Tibial nerve (tissue), 4 donors: ENCODE data around the gene ARX. TPM values are rescaled to one million over a fixed set of nuclear protein-coding genes. Genes with fewer than 3 reads are reported as not detected.
A peak's percentile ranks its signal among the peaks of the same experiment; 100 is the strongest.

ENCODE experiments used
- DNase-seq, 2 donors: peaks; one replicate each; pipeline ENCODE4 v3.0.0-alpha.2; 2019; ENCODE audit warnings: low spot score in 2 of 2
- H3K27ac ChIP-seq, 4 donors: fragments of 200-600 bp; sonication (generic) in 3 of 4; one replicate each; pipeline ENCODE4 v1.5.1; 2017 to 2019; ENCODE audit warnings: mild to moderate bottlenecking in 1 of 4
- H3K27me3 ChIP-seq, 2 donors: fragments of 200-600 bp; sonication (generic) in 1 of 2; one replicate each; pipeline versions ENCODE4 v1.5.1 to v1.6.0; 2017 to 2019
- H3K36me3 ChIP-seq, 3 donors: fragments of 200-600 bp; sonication (generic); one replicate each; pipeline ENCODE4 v1.5.1; 2018 to 2019
- H3K4me1 ChIP-seq, 4 donors: fragments of 200-600 bp; sonication (generic) in 3 of 4; one replicate each; pipeline ENCODE4 v1.5.1; 2017 to 2019
- H3K4me3 ChIP-seq, 4 donors: fragments of 200-600 bp; sonication (generic) in 3 of 4; one replicate each; pipeline ENCODE4 v1.5.1; 2017 to 2019; ENCODE audit warnings: mild to moderate bottlenecking in 1 of 4, moderate library complexity in 1 of 4
- H3K9me3 ChIP-seq, 4 donors: fragments of 200-600 bp; sonication (generic) in 3 of 4; one replicate each; pipeline ENCODE4 v1.5.1; 2017 to 2019
- EP300 ChIP-seq, 2 donors: sonication (generic); formaldehyde crosslinking; IDR thresholded peaks; one replicate each; pipeline ENCODE4 v1.6.1; 2017; ENCODE audit warnings: antibody characterized with exemption in 2 of 2, mild to moderate bottlenecking in 1 of 2
- POLR2A ChIP-seq, 2 donors: fragments of 450-650 bp; IDR thresholded peaks; one replicate each; pipeline ENCODE4 v1.6.1; 2017; ENCODE audit warnings: antibody characterized with exemption in 2 of 2, mild to moderate bottlenecking in 2 of 2, moderate library complexity in 2 of 2
- WGBS, 2 donors: methylation state at CpG; one replicate each; pipeline ENCODE4 v1.1.5; 2018; 5-methylcytosine and 5-hydroxymethylcytosine counted together
- total RNA-seq, 4 donors: library from RNA; depleted of rRNA; stranded (reverse); fragments of >200 nt; gene quantifications; one replicate each; pipeline ENCODE4 v1.1.0, GENCODE V29; 2016
- TF ChIP-seq, protein P1 (sequence below), 5 experiments: fragments of 200-600 bp in 3 of 5; fragments of 450-650 bp in 2 of 5; sonication (generic) in 3 of 5; IDR thresholded peaks; one replicate each; pipeline ENCODE4 v1.5.1; 2016 to 2019; ENCODE audit warnings: antibody characterized with exemption in 5 of 5, mild to moderate bottlenecking in 3 of 5, moderate library complexity in 2 of 5

Gene ARX
- total RNA-seq, 4 donors from 2014 or later = not detected

DNA sequence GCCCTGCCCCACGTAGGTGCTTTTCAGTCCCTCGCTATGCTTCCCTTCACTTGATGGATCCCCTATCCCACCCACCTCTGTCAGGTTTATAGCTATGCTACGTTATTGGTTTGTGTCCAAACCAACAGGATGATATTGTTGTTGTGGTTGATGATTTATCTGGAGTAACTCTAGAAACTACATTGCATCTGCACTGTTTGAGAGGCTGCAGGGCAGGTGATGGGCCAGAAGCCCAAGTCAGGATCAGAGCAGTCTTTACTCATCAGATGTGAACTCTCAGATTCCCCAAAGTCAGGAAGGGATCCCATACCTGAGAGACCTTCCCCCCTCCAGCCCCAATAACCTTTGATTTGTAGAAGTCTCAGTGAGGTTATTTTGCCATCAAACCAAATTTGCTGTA is 34.7 kb downstream of the ARX start:
- 63 to 83% methylated on average over 3 of the region's 3 CpGs for WGBS, 2 donors
- H3K36me3 ChIP-seq = no peaks in the 10 kb centered on the region
- TF ChIP-seq, protein P1, sequence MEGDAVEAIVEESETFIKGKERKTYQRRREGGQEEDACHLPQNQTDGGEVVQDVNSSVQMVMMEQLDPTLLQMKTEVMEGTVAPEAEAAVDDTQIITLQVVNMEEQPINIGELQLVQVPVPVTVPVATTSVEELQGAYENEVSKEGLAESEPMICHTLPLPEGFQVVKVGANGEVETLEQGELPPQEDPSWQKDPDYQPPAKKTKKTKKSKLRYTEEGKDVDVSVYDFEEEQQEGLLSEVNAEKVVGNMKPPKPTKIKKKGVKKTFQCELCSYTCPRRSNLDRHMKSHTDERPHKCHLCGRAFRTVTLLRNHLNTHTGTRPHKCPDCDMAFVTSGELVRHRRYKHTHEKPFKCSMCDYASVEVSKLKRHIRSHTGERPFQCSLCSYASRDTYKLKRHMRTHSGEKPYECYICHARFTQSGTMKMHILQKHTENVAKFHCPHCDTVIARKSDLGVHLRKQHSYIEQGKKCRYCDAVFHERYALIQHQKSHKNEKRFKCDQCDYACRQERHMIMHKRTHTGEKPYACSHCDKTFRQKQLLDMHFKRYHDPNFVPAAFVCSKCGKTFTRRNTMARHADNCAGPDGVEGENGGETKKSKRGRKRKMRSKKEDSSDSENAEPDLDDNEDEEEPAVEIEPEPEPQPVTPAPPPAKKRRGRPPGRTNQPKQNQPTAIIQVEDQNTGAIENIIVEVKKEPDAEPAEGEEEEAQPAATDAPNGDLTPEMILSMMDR (IDR thresholded peaks at IDR 0.05) = no peak
- TF ChIP-seq POLR2A (IDR thresholded peaks at IDR 0.05) (no peak), EP300 (IDR thresholded peaks at IDR 0.05) (no peak)
- H3K27me3 ChIP-seq = no peaks in the 10 kb centered on the region
- H3K4me1 ChIP-seq = no peaks in the 10 kb centered on the region
- H3K4me3 ChIP-seq = no peak overlapping the region
- no peak overlapping the region for H3K27ac ChIP-seq
- no peaks in the 10 kb centered on the region for H3K9me3 ChIP-seq
- no peak for DNase-seq

DNA sequence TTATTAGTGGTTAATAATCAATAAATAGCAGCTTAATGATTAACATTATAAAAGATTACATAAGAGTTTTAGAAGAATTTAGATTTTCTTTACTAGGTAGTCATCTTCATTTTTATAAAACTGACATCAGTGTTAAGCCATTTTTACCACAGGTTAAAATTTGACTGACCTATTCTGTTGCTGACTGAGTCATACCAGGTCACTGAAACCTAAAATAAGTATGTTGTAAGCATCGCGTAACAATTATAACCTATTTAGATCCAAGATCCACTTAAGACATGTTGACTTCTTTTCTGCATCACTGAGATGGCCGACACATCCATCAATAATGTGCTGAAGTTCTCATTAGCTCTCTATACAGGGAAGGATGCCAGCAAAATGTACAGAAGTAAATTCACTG is 36.7 kb downstream of the ARX start:
- DNase-seq = no peak
- Histone ChIP-seq H3K4me1 (no peaks in the 10 kb centered on the region), H3K27ac (no peak overlapping the region), H3K4me3 (no peak overlapping the region), H3K27me3 (no peaks in the 10 kb centered on the region), H3K36me3 (no peaks in the 10 kb centered on the region), H3K9me3 (no peaks in the 10 kb centered on the region)
- WGBS, 2 donors = 86 to 95% methylated on average over 3 of the region's 3 CpGs
- TF ChIP-seq, protein P1 (IDR thresholded peaks at IDR 0.05) = no peak
- TF ChIP-seq POLR2A (IDR thresholded peaks at IDR 0.05) (no peak), EP300 (IDR thresholded peaks at IDR 0.05) (no peak)

DNA sequence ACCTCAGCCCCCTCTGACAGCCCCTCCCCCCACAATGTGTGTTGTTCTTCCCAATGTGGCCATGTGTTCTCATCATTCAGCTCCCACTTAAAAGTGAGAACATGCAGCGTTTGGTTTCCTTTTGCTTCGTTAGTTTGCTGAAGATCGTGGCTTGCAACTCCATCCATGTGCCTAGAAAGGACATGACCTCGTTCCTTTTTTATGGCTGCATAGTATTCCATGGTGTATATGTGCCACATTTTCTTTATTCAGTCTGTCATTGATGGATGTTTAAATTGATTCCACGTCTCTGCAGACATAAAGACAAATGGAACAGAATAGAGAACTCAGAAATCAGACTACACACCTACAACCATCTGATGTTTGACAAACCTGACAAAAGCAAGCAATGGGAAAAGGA is 46.0 kb downstream of the ARX start:
- Histone ChIP-seq H3K27ac (no peak overlapping the region), H3K4me3 (no peak overlapping the region), H3K9me3 (no peaks in the 10 kb centered on the region), H3K4me1 (no peaks in the 10 kb centered on the region), H3K36me3 (no peaks in the 10 kb centered on the region), H3K27me3 (no peaks in the 10 kb centered on the region)
- WGBS, 2 donors = 82 to 98% methylated on average over 5 of the region's 5 CpGs
- DNase-seq = no peak
- TF ChIP-seq, protein P1 (IDR thresholded peaks at IDR 0.05) = no peak
- TF ChIP-seq POLR2A (IDR thresholded peaks at IDR 0.05) = no peak
- TF ChIP-seq EP300 (IDR thresholded peaks at IDR 0.05) = no peak

DNA sequence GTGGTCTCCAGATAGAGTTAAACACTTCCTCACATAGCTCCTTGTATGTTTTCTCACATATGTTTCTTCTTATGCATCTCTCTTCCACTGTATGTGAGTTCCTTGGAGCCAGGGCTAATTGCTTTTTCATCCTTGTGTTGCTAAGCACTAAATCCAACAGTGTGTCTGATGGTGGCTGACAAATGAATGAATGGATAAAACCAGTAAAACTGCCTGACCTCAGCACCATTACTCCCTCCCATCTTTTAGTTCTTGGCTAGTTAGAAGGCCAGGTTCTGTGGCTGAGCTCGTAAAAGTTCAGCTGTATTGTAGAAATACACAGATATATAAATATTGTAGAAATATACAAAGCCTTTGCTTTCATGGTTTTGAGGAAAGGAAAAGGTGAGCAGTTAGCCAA is 50.4 kb downstream of the ARX start:
- WGBS, 2 donors = 75 to 77% methylated on average over 1 of the region's 1 CpG
- H3K27me3 ChIP-seq = no peaks in the 10 kb centered on the region
- no peak overlapping the region for H3K27ac ChIP-seq
- TF ChIP-seq POLR2A (IDR thresholded peaks at IDR 0.05) (no peak), EP300 (IDR thresholded peaks at IDR 0.05) (no peak)
- TF ChIP-seq, protein P1 (IDR thresholded peaks at IDR 0.05) = no peak
- no peaks in the 10 kb centered on the region for H3K36me3 ChIP-seq
- H3K4me1 ChIP-seq = no peaks in the 10 kb centered on the region
- H3K9me3 ChIP-seq = no peaks in the 10 kb centered on the region
- no peak for DNase-seq
- no peak overlapping the region for H3K4me3 ChIP-seq

DNA sequence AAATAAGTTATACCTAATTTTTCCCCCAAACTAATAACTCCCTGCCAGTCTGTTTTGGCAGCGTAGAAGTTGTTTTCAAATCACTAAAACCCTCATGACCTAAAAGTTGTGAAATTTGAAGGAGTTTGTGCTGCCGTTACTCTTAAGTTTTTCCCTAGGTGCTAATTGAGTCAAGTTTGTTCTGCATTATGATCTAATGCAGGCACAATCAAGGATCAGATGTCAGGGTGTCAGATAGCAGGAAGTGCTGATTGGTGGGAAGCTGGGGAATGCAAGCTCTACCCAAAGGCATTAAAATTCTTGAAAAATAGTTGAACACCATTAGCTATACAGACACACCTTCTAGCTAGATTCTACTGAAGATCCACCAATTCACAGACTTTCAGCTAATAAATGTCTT is 51.9 kb downstream of the ARX start:
- Histone ChIP-seq H3K4me1 (no peaks in the 10 kb centered on the region), H3K27ac (no peak overlapping the region), H3K9me3 (no peaks in the 10 kb centered on the region), H3K4me3 (no peak overlapping the region), H3K36me3 (no peaks in the 10 kb centered on the region), H3K27me3 (no peaks in the 10 kb centered on the region)
- WGBS, 2 donors = 76 to 82% methylated on average over 2 of the region's 2 CpGs
- TF ChIP-seq EP300 (IDR thresholded peaks at IDR 0.05) (peak in 1 of 2 donors; percentile 33), POLR2A (IDR thresholded peaks at IDR 0.05) (no peak)
- DNase-seq = peak in 1 of 2 donors; percentile 4

GRCh38 chrX:24961809-24962208 is 54.0 kb downstream of the ARX start:
- Histone ChIP-seq H3K9me3 (no peaks in the 10 kb centered on the region), H3K27ac (no peak overlapping the region), H3K4me3 (no peak overlapping the region), H3K27me3 (no peaks in the 10 kb centered on the region), H3K36me3 (no peaks in the 10 kb centered on the region), H3K4me1 (no peaks in the 10 kb centered on the region)
- DNase-seq = no peak
- 62 to 96% methylated on average over 1 of the region's 1 CpG for WGBS, 2 donors
- TF ChIP-seq POLR2A (IDR thresholded peaks at IDR 0.05) (no peak), EP300 (IDR thresholded peaks at IDR 0.05) (no peak)
- TF ChIP-seq, protein P1 (IDR thresholded peaks at IDR 0.05) = no peak
